Inflammatory macrophage (primary cell): ENCODE results near the gene WDR37.

Experiments
- DNase-seq, 2 donors: peaks; one replicate each; pipeline ENCODE4 v3.0.0-alpha.2; 2020 to 2022

Gene WDR37

DNA sequence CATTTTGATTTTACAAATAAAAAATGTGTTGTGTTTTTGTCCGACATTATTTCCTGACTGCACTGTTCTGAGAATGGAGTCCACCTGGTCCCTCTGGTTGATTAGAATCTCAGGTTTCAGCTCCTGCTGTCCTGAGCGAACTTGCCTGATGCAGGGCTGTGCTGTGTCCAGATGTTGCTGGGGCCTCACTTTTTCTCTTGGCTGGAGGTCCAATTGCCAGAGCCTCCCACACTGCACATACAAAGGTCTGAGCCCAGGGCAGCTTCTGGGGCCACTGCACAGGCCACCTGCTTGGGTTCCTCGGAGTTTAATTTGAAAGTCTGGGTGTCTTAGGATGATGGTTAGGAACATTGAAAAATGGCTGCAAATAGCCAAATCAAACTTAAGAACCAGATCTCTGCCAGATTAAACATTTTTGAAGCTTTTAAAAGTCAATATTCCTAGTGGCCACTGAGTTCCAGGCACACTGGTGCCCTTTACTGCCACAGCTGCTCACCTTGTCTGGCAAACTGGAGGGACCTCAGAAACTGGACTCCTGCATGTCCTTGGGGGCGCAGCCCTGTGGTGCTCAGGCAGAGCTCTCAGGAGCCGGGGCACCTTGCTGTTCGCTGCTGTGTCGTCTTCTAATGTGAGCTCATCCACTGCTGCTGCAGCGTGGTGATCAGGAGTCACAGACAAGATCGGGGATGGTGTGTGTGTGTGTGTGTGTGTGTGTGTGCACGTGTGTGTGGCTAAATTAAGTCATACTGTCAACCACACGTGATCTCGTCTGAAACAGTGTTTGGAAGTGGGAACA lies 75.0 kb downstream of the WDR37 start:
- DNase-seq, result no peak

DNA sequence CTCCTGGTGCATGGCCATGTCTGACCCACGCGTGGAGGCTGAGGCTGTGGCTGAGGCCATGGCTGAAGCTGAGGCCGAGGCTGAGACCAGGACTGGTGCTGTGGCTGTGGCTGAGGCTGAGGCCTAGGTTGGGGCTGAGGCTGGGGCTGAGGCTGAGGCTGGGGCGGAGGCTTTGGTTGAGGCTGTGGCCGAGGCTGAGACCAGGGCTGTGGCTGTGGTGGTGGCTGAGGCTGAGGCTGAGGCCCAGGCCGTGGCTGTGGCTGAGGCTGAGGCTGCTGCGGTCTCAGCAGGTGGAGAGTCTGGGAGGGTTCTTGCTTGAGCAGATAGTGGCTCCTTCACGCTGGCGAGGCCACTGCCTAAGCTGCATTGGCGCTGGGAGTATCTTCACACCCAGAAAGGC lies 76.4 kb downstream of the WDR37 start:
- no peak for DNase-seq

DNA sequence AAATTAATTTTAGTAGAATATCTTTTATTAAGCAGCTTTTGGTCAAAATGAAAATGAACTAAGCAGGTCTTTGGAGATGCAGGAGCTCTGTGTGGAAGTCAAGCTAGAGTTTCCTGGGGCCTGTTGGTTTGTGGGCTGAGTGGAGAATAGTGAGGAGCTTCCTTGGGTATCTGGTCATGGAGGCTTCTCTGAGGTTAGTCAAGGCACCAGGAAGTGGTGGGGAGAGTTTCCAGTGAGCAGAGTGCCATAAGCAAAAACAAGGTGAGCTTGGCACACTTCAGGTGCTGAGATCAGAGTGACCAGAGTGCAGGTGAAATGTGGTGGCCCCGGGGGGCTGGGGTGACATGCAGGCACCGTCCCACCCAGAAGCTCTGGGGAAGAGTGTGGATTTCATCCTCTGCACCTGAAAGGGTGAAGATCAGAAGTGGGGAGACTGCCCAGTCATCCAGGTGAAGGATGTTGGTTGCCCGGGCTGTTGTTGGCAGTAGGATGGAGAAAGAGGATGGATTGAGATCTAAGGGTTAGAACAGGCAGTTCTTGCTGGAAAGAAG lies 77.4 kb downstream of the WDR37 start:
- DNase-seq, result no peak

DNA sequence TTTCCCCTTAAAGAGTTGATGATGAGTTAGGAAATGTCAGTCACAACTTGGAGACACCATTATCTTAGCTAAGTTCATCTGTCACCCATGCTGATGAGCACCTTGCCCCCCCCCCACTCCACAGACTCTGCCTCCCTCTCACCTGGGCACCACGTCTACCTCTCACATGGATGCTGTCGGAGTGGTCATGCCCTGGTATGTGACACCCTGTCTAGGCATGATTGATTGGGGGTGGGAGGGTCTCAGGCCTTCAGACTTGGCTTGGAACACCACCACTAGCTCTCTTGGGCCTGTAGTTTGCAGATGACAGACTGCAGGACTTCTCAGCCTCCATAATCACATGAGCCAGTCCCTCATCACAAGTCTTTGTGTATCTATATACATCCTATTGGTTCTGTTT lies 78.0 kb downstream of the WDR37 start:
- DNase-seq, result no peak

DNA sequence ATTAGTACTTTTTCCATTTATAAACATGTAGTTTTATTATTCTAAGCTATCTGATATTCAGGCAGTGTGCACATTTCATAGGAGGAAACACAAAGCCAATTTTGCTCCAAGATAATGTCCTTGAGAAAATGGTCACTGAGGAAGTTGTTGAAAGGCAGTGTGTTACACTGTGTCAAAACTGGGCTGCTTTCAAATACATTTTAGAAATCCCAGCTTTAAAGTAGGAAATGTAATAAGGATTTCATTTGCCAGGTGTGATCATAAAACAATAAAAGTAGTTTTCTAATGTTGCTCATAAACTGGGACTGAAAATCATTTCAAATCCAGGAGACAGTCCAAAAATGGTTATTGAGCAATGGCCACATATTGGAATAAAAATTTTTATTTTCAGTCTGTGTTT lies 80.1 kb downstream of the WDR37 start:
- no peak for DNase-seq

DNA sequence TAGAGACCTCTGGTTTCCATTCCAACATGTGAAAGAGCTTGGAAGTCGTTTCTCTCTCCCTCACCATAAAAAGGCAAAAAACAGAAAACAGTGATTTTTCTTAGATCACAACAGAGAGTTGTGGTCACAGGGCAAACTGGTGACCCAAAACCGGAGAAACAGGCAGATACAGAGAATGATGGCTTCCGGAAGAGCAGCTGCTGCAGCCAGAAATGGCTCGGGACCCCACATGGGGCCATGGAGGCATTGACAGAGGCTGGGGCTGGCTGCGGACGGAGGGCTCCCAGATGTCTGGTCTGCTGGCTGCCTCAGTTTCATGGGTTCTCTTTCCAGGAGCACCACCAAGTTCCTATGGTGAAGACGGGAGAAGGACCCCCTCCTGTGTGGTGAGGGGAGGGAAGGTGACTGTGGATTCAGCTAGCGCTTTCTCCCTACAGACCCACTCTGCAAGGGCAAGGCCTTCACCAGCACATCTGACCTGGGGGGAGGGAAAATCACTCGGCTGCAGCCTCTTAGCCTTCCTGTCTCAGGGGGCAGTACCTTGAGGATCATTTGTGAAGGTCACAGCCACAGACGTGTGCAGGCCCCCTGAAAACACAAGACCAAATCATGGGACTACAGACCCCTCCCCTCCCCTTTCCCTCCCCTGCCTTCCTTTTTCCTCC lies 81.4 kb downstream of the WDR37 start:
- DNase-seq, result no peak

DNA sequence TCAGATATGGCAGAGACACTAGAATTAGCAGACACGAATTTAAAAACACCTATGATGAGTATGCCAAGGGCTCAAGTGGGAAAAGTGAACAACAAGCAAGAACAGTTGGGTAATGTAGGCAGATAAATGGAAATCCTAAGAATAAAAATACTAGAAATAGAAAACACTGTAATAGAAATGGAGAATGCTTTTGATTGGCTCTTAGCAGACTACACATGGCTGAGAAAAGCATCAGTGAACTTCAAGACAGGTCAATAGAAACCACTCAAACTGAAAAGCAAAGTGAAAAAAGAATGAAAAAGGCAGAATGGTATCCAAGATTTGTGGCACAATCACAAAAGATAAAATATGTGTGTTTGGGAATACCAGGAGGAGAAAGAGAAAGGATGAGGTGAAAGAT lies 82.3 kb downstream of the WDR37 start:
- no peak for DNase-seq

DNA sequence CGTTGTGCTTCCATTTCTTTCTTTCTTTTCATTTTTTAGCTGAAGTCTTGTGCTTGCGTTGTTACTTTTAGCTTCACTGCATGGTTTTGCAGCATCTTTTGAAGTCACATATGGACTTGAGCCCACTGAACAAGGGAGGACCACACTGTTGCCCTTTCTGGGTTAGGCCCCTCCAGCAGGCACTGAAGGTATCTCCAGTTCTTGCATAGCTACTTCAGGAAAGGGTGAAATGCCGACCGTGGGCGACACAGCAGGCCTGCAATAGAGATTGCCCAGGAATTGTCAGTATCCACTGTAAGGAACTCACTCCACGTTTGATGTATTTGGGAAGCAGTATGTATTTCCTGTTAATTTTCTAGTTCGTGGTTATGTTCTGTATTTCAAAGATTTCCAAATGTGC lies 85.1 kb downstream of the WDR37 start:
- DNase-seq, result no peak

DNA sequence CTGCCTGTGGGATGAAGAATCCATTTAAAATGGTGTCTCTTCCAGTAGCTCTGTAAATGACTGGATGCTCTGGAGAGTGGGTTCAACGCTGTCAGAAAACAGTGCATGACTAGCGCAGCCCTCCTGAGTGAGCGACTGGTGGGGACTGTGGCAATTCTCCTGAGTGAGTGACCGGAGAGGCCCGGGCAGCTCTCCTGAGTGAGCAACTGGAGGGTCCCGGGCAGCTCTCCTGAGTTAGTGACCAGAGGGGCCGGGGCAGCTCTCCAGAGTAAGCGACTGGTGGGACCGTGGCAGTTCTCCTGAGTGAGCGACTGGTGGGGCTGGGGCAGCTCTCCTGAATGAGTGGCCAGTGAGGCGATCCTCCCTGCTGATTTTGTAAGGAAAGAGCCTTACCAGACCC lies 85.5 kb downstream of the WDR37 start:
- DNase-seq, result no peak

DNA sequence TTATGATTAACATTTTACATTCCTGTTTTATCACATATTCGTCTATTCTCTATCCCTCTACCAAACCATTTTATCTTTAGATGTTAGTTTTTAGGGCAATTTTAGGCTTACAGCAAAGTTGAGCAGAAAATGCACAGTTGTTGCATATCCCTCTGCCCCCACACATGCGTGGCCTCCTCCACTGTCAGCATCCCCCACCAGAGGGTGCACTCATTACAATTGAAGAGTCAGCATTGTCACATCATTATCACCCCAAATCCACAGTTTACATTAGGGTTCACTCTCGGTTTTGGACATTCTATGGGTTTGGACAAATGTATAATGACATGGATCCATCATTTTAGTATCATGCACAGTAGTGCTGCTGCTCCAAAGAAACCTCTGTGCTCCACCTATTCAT lies 86.4 kb downstream of the WDR37 start:
- DNase-seq, result no peak

DNA sequence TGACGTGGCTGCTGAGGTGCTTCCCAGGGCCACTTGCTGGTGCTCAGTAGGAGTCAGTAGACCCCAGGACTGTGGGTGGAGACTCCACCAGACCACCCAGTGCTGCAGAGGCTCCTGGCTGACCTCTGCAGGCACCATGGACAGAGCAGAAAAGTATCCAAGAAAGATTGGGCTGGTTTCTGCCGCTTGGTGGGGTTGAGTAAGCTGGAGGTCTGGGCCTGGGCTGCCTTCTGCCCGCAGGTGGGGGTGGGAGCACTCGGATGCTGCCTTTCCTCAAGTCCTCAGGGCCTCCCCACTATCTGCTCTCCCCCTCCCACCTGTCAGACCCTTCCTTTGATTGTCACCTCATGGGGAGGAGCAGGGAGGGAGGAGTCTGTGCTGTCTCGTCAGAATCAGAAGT lies 91.6 kb downstream of the WDR37 start:
- DNase-seq, result no peak

DNA sequence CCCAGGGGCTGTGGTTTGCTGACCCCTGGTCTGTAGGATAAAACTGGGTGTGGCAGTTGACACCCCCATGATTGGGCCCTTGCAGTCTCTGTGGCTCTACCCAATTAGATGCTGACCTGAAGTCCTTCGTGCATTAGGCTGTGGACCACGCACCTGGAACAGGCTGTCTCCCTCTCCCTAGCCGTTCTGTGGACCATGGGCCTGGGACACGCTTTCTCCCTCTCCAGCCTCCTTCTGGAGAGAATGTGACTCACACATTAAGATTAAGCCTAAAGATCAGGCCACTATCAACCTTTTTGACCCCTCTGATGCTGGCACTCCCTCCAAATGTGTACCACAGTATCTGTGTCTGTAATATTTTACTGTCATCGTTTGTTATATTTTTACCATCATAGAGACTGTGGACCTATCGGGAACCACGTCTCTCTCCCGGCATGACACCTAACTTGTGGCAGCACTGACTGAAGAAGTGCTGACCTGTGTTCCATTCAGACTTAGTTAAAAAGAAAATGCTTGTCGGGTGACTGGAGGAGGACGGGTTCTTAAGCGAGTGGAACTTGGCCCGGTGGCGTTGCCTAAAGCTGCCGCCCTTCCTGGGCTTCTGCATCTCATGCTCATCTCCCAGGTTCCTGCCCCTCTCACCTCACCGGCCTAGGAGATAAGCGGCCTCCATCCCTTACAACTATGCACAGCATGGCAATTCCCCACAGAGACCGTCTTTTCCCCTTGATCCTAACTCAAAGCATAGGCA lies 92.8 kb downstream of the WDR37 start:
- no peak for DNase-seq

DNA sequence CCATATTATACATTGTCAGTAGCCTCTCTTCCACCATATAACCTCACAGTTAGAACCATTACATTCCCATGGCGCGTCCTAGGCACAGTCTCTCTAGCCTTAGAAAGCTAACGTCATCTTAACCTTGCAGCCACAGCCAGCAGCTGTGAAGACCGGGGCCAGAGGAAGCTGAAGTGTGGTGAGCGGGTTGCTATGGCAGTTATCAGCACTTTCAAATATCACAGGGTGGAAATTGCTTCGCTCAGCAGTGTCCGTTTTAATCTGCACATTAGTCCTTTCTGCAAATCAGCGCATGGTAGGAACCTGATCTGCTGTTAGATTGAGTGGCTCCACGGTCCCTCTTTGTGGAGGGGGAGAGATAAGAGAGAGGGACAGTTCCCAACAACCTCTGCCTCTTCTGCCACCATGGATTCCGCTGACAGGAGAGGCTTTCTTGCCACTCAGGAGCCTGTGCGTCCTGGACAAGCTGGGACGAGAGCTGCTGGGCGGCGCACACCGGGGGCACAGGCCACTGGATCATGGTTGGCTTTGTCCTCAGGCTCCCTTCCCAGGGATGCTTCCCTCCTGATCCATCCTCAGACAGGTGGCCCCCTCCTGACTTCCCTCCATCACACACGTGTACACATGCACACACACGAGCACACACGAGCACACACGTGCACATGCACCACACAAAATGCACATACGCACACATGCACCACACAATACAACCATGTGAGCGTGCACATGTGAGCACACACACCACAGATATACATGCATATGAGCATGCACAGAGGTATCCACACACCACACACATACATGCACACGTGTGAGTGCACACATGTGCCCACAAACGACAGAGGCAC lies 93.8 kb downstream of the WDR37 start:
- no peak for DNase-seq

DNA sequence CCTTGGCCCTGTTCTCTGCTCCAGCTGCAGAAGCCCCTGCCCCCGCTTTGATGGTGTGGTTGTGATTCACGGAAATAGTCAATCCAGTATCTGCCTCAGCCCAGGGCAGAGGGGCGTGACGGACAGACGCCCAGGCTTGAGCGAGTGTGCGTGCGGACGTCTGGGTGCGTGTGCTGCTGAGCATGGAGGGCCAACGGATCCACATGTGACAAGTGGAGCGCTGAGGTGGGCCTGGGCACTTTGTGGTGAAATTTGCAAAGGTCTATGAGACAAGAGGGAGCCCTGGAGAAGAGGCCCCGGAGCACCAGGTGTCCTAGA lies 94.4 kb downstream of the WDR37 start:
- DNase-seq, result no peak

DNA sequence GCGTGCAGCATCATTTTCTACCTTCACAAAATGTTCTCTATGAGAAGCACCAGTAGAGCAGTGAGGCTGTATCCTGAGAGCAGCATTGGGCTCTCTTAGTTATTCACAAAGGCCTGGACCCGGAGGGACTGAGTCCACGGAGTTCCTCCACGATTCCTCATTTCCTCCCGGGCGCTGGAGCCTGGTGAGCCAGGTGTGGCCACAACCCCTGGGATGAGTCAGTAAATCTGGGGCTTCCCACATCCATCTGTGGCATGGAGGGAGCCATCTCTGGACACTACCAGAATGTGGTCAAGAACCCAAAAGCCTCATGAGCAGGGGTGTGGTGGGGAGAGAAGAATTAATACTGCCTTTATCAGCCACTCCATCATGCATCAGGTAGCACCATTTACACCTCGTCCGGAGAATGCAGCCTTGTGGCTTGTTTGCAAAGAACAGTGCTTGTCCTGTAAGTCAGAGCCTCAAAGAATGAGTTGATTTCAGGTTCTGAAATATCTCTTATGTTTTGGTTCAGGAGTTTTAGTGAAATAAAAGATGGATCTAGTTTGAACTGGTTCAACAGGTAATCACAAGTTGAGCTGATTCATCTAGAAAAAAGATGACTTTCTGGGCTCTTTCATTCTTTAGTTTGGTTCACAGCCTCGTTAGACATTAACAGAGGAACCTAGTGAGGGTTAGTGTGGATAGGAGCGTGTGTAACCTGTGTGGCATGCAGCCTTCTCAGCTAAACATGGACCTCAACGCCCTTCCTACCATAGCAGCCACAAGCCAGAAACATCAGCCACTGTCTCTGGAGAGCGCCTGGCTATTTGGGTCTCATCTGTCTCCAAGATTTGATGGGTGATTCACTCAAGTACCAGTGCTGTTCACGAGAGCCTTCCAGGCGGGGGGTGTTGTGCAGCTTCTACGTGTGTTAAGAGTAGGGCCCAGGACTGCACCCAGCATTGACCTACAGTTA lies 95.2 kb downstream of the WDR37 start:
- no peak for DNase-seq

DNA sequence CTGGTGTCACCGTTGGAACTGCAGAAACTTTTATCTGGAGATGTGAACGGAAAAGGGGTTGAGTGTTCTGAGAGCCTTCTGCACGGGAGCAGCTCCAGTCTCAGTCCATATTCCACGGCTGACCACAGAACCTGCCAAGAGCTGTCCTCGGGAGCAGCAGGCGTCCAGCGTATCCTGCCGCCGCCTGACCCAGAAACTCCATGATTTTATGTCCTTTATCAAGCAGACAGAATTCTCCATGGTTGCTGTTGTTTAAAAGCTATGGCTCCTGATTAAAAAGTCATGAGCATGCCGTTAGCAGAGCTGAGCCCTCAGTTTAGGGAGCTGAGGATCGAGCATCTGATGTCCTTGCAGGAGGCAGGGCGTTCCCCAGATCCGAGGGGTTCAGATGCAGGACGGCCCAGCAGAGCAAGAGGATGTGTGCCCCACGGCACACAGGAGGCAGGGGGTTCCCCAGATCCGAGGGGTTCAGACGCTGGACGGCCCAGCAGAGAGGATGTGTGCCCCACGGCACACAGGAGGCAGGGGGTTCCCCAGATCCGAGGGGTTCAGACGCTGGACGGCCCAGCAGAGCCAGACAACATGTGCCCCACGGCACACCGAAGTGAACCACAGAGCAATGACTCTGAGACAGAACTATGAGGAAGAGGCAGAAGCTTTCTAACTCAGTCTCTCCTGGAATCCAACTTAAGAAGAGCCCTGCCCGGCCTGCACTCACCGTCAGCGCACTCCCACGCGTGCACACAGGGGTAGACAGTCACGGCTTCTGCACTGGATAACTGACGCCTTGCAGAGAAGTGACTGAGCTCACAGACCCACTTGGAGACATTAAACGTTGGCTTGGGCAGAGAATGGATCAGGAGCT lies 96.4 kb downstream of the WDR37 start:
- DNase-seq, result no peak

DNA sequence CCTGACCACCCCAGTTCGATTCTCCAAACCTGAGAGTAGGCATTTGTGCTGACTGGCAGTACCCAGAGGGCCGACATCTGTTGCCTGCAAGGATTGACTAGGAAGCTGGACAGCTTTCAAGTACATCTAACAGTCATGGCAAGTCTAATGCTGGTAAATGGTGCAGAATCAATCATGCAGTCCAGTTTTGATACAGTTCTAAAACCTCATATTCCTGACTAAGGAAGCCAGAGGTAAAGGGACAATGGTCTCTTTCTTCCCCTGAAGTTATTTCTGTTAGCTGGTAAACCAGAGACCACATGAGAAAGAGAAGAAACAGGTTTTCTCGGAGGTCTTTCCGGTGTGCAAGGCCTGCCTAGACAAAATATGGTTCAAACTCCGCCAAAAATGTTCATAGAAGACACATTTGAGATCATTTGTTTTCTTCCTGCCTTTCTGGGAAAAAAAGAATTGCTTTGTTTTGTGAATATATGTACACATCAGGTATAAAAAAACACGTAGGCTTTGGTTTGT lies 97.1 kb downstream of the WDR37 start:
- DNase-seq, result no peak

DNA sequence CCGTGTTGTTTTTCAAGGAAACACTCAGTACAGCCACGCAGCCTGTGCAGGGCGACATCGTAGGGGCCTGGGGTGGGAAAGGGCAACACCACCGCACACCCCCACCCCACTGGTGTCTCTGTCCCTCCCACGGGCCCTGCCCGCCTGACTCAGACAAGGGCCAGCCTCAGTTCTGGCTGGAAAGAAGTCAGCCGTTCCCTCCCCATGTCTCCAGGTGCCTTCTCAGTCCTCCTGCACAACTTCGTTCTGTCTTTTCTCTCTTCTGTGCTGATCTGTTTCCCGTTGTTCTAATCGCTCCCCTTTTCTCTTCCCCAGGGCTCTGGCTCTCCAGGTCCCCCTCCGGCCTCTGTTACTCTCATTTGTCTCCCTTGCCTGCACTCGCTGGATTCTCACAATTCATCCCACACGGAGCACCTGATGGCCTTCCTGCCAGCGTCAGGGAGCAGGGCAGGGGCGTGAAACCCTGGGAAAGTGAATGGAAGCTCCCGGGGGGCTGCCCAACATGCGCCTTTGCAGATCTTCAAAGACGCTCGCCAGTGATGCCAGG lies 97.7 kb downstream of the WDR37 start:
- no peak for DNase-seq

DNA sequence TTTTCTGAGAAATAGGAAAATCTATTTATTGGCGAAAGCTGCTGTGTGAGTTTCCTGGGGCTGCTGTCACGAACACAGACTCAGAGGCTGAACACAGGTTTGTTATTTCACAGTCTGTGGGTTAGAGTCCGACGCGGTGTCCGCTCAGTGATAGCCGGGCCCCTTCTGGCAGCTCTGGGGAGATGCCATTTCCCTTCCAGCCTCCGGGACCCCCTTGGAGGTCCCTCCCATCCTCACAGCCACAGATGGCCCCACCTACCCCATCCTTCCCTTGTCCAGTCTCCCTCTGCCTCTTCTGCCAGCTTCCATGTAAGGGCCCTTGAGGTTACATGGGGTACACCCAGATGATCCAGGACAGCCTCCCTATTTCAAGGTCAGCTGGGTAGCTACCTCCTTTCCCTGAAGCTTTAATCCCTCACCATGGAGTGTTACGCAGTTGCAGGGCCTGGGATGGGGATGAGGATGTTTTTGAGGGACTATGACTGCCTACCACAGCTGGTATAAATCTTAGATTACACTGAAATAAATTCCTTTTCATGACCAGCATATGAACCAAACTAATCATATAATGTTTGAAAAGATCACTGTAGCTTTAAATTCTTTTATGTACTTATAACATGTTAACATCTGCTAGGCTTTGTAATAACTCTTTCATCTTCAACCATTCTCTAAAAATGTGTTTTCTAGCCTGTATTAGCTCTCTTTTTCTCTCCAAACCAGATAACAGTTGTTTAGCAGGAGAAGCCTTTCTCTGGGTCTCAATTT lies 98.5 kb downstream of the WDR37 start:
- no peak for DNase-seq
